K562 (cell line): Measurements from ENCODE around the gene CPSF4. TPM values are rescaled to one million over a fixed set of nuclear protein-coding genes. Genes with fewer than 3 reads are reported as not detected.

Source experiments
- BCLAF1 ChIP-seq, 2 experiments: fragments of 450-650 bp in 1 of 2; IDR thresholded peaks; 2 replicates each; pipeline ENCODE4 v1.6.1; 2011 to 2017; ENCODE audit warnings: low read depth in 2 of 2, antibody characterized with exemption in 1 of 2, borderline replicate concordance in 1 of 2, low read length in 1 of 2, mild to moderate bottlenecking in 1 of 2, mixed read lengths in 1 of 2; ENCODE audit not compliant: control insufficient read depth in 1 of 2
- FOXK1 ChIP-seq: sonication (generic); formaldehyde crosslinking; IDR thresholded peaks from 2 replicates; pipeline ENCODE4 v1.8.0; 2022; ENCODE audit warnings: missing genetic modification reagents, mild to moderate bottlenecking, borderline replicate concordance
- FOXM1 ChIP-seq, 2 experiments: fragments of 450-650 bp in 1 of 2; sonication (generic) in 1 of 2; formaldehyde crosslinking in 1 of 2; IDR thresholded peaks; 2 replicates each; pipeline versions ENCODE4 v1.6.1 to v1.9.0; 2017 to 2022; ENCODE audit warnings: low read depth in 2 of 2, mild to moderate bottlenecking in 2 of 2, missing genetic modification reagents in 1 of 2, moderate library complexity in 1 of 2
- HMG20A ChIP-seq: fragments of 450-650 bp; formaldehyde crosslinking; conservative IDR thresholded peaks from 2 replicates; pipeline ENCODE4 v1.4.0; 2020; ENCODE audit warnings: mild to moderate bottlenecking, mixed read lengths
- KDM4B ChIP-seq, 2 experiments: fragments of 450-650 bp in 1 of 2; sonication (generic) in 1 of 2; IDR thresholded peaks; 2 replicates each; pipeline ENCODE4 v1.6.1; 2016 to 2017; ENCODE audit warnings: borderline replicate concordance in 2 of 2, antibody characterized with exemption in 1 of 2, low read depth in 1 of 2, mild to moderate bottlenecking in 1 of 2
- POU5F1 ChIP-seq: fragments of 150-350 bp; IDR thresholded peaks from 2 replicates; pipeline ENCODE4 v1.6.1; 2014; ENCODE audit warnings: borderline replicate concordance, low read length, low read depth, mild to moderate bottlenecking; ENCODE audit not compliant: partially characterized antibody
- PTBP1 ChIP-seq: fragments of 200-400 bp; formaldehyde crosslinking; IDR thresholded peaks from 2 replicates; pipeline ENCODE4 v1.6.1; 2017; ENCODE audit warnings: low read depth, low read length
- SAFB ChIP-seq: fragments of 200-400 bp; formaldehyde crosslinking; IDR thresholded peaks from 2 replicates; pipeline ENCODE4 v1.6.1; 2017; ENCODE audit warnings: low read depth, low read length, borderline replicate concordance
- SIX5 ChIP-seq, 2 experiments: IDR thresholded peaks; 2 replicates each; pipeline ENCODE4 v1.6.1; 2011; ENCODE audit warnings: low read length in 2 of 2, borderline replicate concordance in 1 of 2, low read depth in 1 of 2, mild to moderate bottlenecking in 1 of 2, moderate library complexity in 1 of 2; ENCODE audit not compliant: insufficient read depth in 1 of 2
- SREBF1 ChIP-seq: fragments of 150-350 bp; IDR thresholded peaks from 2 replicates; pipeline ENCODE4 v1.6.1; 2014; ENCODE audit warnings: antibody characterized with exemption, low read depth, low read length, borderline replicate concordance
- SUPT5H ChIP-seq: fragments of 450-650 bp; IDR thresholded peaks from 2 replicates; pipeline ENCODE4 v1.6.1; 2016
- TCF7L2 ChIP-seq: fragments of 150-350 bp; IDR thresholded peaks from 2 replicates; pipeline ENCODE4 v1.6.1; 2016; ENCODE audit warnings: low read depth, mild to moderate bottlenecking, low read length, moderate library complexity
- ZNF431 ChIP-seq: sonication (generic); formaldehyde crosslinking; IDR thresholded peaks from 2 replicates; pipeline ENCODE4 v1.8.0; 2022; ENCODE audit warnings: mild to moderate bottlenecking, missing genetic modification reagents
- ZNF740 ChIP-seq, 3 experiments: fragments of 200-800 bp in 1 of 3; sonication (Bioruptor generic) in 1 of 3; sonication (generic) in 1 of 3; formaldehyde crosslinking in 1 of 3; IDR thresholded peaks; 2 replicates each; pipeline versions ENCODE4 v1.6.1 to v1.8.0; 2016 to 2022; ENCODE audit warnings: mild to moderate bottlenecking in 2 of 3, missing compliant biosample characterization in 2 of 3, missing genetic modification characterization in 2 of 3, missing genetic modification reagents in 1 of 3
- ZNF778 ChIP-seq: fragments of 450-650 bp; formaldehyde crosslinking; IDR thresholded peaks from 2 replicates; pipeline ENCODE4 v1.4.0; 2020; ENCODE audit warnings: mild to moderate bottlenecking, moderate library complexity
- polyA plus RNA-seq, 8 experiments: library from polyadenylated mRNA; depleted of rRNA in 4 of 8; stranded (reverse) in 5 of 8; unstranded in 3 of 8; fragments of >200 nt; fragmentation: Nextera tagmentation in 2 of 8; fragmentation: Illumina TruSeq in 1 of 8; extraction: Ambion mirVana in 2 of 8; extraction: Trizol in 1 of 8; gene quantifications; 2 replicates each; pipeline versions ENCODE4 v1.2.1 to v1.2.3, GENCODE V29; 2011 to 2014; ENCODE audit warnings: inconsistent platforms in 1 of 8, missing spikeins in 1 of 8
- total RNA-seq, 7 experiments: library from RNA; depleted of rRNA in 6 of 7; stranded (reverse); fragments of >200 nt in 6 of 7; fragmentation: Illumina TruSeq in 2 of 7; extraction: Trizol in 2 of 7; gene quantifications; 2 replicates each; pipeline versions ENCODE4 v1.2.1 to v1.2.3, GENCODE V29; 2011 to 2021; ENCODE audit warnings: low replicate concordance in 1 of 7
- TF ChIP-seq, protein P1 (sequence below): sonication (generic); formaldehyde crosslinking; IDR thresholded peaks from 2 replicates; pipeline ENCODE4 v1.9.0; 2022; ENCODE audit warnings: mild to moderate bottlenecking, missing genetic modification reagents
- TF ChIP-seq, protein P2 (sequence below): sonication (generic); formaldehyde crosslinking; IDR thresholded peaks from 2 replicates; pipeline ENCODE4 v1.8.0; 2022; ENCODE audit warnings: mild to moderate bottlenecking, missing genetic modification reagents
- TF ChIP-seq, protein P3 (sequence below): sonication (generic); formaldehyde crosslinking; IDR thresholded peaks from 2 replicates; pipeline ENCODE4 v1.8.0; 2022; ENCODE audit warnings: mild to moderate bottlenecking, missing genetic modification reagents

The CPSF4 gene
- total and polyA plus RNA-seq, 9 of the 15 experiments (the other 6 are each of a cell fraction or from before 2014, with no cell fraction given), result 16.9 to 118 (median 71.7) TPM

DNA sequence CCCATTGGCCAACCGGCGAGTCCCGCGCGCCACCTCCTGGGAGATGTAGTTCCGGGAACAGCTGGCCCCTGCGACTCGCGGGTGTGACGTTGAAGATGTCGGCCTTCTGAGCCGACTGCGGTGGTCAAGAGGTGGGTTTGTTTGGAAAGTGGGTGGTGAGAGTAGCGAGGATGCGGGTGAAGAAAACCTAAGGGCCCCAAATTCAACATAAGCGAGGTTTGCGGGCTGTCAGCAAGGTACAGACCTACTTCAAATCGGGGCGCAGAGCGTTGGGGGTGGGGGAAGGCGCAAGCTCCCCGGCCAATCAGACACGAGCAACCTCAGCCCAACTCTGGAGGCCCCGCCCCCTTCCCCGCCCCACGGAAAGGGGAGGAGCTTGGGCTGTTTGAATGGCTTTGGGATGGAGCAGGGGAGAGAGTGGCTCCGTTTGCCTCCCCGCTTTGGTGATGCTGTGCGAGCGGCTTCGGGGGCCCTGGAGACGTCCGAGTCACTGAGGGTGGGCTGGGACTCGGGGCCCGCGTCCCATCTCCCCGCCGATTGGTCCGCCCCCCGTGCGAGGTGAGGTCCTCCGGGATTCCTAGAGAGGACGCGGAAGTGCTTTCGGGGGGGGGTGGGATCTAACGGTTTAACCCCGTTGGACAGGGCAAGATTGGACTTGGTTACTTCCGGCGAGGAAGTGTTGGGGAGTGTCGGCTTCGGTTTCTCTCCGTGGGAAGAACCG is 66.0 kb downstream of the CPSF4 start, which contains the start of gene ZKSCAN5 (continued):
- 0 out of 4 replicates have a peak, but pooled peaks of 1 of the 2 experiments have one; percentile 41 for TF ChIP-seq BCLAF1 (IDR thresholded peaks at IDR 0.05; ENCODE audit: borderline replicate concordance in 1 of 2, control insufficient read depth in 1 of 2, low read depth in 2 of 2, low read length in 1 of 2)
- TF ChIP-seq SIX5 (IDR thresholded peaks at IDR 0.05; ENCODE audit: borderline replicate concordance in 1 of 2, insufficient read depth in 1 of 2, low read depth in 1 of 2, low read length in 2 of 2), result peak; percentile 86 to 89; a peak in 3 of 4 replicates
- TF ChIP-seq HMG20A (CRISPR knock-in tag), result no peak
- TF ChIP-seq ZNF740 (CRISPR knock-in tag; IDR thresholded peaks at IDR 0.05), result peak; percentile 99
- TF ChIP-seq ZNF740 (tag; IDR thresholded peaks at IDR 0.05), result peak in 1 of 2 experiments; percentile 95; a peak in 2 of 4 replicates
- TF ChIP-seq SUPT5H, result peak; percentile 89
- TF ChIP-seq, protein P1, sequence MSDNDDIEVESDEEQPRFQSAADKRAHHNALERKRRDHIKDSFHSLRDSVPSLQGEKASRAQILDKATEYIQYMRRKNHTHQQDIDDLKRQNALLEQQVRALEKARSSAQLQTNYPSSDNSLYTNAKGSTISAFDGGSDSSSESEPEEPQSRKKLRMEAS (CRISPR knock-in tag), result peak; percentile 11; the same call in 1 of the 2 replicates
- TF ChIP-seq, protein P2, sequence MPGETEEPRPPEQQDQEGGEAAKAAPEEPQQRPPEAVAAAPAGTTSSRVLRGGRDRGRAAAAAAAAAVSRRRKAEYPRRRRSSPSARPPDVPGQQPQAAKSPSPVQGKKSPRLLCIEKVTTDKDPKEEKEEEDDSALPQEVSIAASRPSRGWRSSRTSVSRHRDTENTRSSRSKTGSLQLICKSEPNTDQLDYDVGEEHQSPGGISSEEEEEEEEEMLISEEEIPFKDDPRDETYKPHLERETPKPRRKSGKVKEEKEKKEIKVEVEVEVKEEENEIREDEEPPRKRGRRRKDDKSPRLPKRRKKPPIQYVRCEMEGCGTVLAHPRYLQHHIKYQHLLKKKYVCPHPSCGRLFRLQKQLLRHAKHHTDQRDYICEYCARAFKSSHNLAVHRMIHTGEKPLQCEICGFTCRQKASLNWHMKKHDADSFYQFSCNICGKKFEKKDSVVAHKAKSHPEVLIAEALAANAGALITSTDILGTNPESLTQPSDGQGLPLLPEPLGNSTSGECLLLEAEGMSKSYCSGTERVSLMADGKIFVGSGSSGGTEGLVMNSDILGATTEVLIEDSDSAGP (CRISPR knock-in tag), result no peak
- no peak for TF ChIP-seq SREBF1
- TF ChIP-seq ZNF778 (CRISPR knock-in tag), result no peak
- no peak for TF ChIP-seq PTBP1
- no peak for TF ChIP-seq SAFB
- peak in 1 of 2 experiments; percentile 95; a peak in 2 of 4 replicates for TF ChIP-seq KDM4B (IDR thresholded peaks at IDR 0.05; ENCODE audit: borderline replicate concordance in 2 of 2, low read depth in 1 of 2)
- TF ChIP-seq TCF7L2, result no peak
- peak; percentile 31; the same call in 1 of the 2 replicates for TF ChIP-seq ZNF431 (CRISPR knock-in tag)
- TF ChIP-seq, protein P3, sequence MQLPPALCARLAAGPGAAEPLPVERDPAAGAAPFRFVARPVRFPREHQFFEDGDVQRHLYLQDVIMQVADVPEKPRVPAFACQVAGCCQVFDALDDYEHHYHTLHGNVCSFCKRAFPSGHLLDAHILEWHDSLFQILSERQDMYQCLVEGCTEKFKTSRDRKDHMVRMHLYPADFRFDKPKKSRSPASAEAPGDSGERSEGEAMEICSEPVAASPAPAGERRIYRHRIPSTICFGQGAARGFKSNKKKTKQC (CRISPR knock-in tag), result no peak
- peak; percentile 74 for TF ChIP-seq POU5F1
- peak; percentile 75; the same call in 1 of the 2 replicates for TF ChIP-seq FOXK1
- TF ChIP-seq FOXM1 (IDR thresholded peaks at IDR 0.05; ENCODE audit: low read depth), result peak; percentile 73
- 0 out of 2 replicates have a peak, but pooled peaks have one; percentile 29 for TF ChIP-seq FOXM1 (CRISPR knock-in tag; IDR thresholded peaks at IDR 0.05; ENCODE audit: low read depth)
